Activated CD4-positive, CD25-positive, alpha-beta regulatory T cell treated with anti-CD3 and anti-CD28 coated beads, Interleukin-2, amount 50 U/mL, for 24 hours (primary cell): ENCODE data around the gene FREY1.

Experiments used
- ATAC-seq, 2 donors: fragments of 150-1000 bp; cut with Tn5 transposase; one replicate each; pipeline ENCODE4 v1.10.0; 2021; ENCODE audit warnings: mild to moderate bottlenecking in 1 of 2, moderate library complexity in 1 of 2

Gene FREY1

GRCh38 chr11:45864041-45864440, 43.0 kb downstream of the FREY1 start:
- no peak for ATAC-seq

- ATAC-seq = no peak
Observed at GRCh38 chr11:45860764-45861510, 46.1 kb downstream of the FREY1 start.

- ATAC-seq = no peak
Observed at GRCh38 chr11:45860348-45860747, 46.7 kb downstream of the FREY1 start.

GRCh38 chr11:45859661-45860140, 47.4 kb downstream of the FREY1 start:
- no peak for ATAC-seq

- no peak for ATAC-seq
Observed at GRCh38 chr11:45858751-45859398, 48.2 kb downstream of the FREY1 start.

GRCh38 chr11:45857961-45858474, 49.1 kb downstream of the FREY1 start:
- no peak for ATAC-seq
